Lung microvascular endothelial cell (primary cell): ENCODE measurements around the gene RAP1GDS1. TPM values are rescaled to one million over a fixed set of nuclear protein-coding genes. Genes with fewer than 3 reads are reported as not detected.
A peak's percentile ranks its signal among the peaks of the same experiment; 100 is the strongest.
"Not testable (repeated sequence)": the region's sequence is repeated elsewhere in the genome, so short reads cannot be mapped to it uniquely, and the experiment has no call there.

Experiments
- DNase-seq, 2 donors: peaks; one replicate each; pipeline versions ENCODE4 v3.0.0 to v3.0.0-alpha.2; 2010; ENCODE audit warnings: low read depth in 2 of 2
- total RNA-seq: library from RNA; depleted of rRNA; stranded (reverse); fragments of >200 nt; gene quantifications from 2 replicates; pipeline ENCODE4 v1.2.1, GENCODE V29; 2014

The RAP1GDS1 gene
- total RNA-seq, 1 donor from 2014 or later: 44.8 TPM

GRCh38 chr4:98288671-98289070 is 27.5 kb downstream of the RAP1GDS1 start:
- not testable (repeated sequence) for DNase-seq

- peak in 1 of 2 donors; percentile 2 for DNase-seq
Observed at GRCh38 chr4:98289375-98289774, 28.2 kb downstream of the RAP1GDS1 start.

DNA sequence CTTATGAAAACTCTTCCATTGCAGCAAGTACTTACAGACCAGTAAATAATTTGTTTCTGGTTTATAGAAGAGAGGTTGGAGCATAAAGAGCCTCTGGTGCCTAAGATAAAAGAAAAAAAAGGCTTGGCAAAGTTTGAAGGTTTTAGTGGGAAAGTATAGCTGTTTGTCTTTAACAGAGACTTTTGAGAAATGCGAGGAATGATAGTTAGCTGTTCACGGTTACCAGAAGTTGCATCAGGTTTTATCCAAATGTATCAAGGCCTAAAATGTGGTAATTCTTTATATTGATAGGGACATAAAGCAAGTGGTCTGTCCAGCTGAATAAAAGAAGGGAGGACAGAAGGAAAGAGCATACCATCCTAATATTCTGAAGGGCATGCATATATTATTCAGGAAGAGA is 29.3 kb downstream of the RAP1GDS1 start:
- no peak for DNase-seq

- DNase-seq: no peak
Observed at GRCh38 chr4:98293104-98293887, 32.1 kb downstream of the RAP1GDS1 start.

- no peak for DNase-seq
Observed at GRCh38 chr4:98298022-98298421, 36.8 kb downstream of the RAP1GDS1 start.

- no peak for DNase-seq
Observed at GRCh38 chr4:98300706-98301105, 39.5 kb downstream of the RAP1GDS1 start.

DNA sequence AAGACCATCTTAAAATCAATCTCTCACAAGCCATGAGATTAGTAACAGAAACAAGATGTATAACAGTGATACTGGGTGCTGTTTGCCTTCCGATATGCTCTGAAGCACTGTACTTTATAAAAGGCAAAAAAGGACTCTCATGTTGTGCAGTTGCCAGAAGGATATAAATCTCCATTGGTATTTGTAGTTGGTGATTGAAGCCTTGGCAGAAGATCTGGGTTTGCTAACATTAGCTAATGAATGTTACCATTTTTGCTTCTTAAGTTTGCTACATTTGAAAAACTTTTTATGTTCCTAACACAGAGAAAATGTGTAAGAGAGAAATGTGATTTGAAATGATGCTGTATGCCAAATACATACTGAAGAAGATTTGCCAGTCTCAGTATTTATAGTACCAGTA is 44.4 kb downstream of the RAP1GDS1 start:
- no peak for DNase-seq

DNA sequence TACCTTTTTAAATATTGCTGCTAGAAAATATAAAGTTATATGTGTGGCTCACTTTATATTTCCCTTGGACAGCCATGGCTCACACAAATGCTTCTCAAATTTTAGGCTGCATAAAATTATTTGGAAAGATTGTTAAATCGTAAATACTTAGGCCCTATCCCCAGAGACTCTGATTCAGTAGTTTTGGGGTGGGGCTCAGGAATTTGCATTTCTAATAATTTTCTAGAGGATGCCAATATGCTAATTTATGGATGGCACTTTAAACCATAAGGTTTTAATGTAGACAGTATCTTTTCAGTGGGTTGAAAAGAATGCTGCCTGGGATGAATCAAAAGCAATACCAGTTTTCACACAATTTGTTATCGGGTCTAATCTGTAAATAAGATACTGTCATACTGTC is 49.7 kb downstream of the RAP1GDS1 start:
- no peak for DNase-seq

- no peak for DNase-seq
Observed at GRCh38 chr4:98311656-98312055, 50.5 kb downstream of the RAP1GDS1 start.

GRCh38 chr4:98314791-98315565 is 53.8 kb downstream of the RAP1GDS1 start:
- DNase-seq: peak in 1 of 2 donors; percentile 9

GRCh38 chr4:98318521-98318920 is 57.3 kb downstream of the RAP1GDS1 start:
- DNase-seq: peak in 1 of 2 donors; percentile 8

DNA sequence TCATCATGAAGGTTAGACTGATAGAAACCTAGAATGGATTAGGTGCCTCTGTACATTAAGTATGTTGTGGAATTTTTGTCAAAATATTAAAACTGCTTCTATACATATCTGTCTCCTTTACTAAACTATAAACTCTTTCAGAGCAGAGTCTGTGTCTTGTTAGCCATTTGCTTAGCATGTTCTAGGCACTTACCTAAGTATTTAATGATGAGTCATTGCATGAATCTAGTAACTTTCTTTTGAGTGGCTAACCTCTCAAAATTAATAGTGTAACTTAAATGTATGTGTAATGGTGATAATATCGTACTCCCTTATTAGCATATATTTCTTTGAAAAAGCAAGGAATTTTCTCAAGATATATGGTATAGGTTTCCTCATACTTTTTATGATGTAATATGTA is 57.8 kb downstream of the RAP1GDS1 start:
- DNase-seq: no peak

GRCh38 chr4:98326168-98326567 is 65.0 kb downstream of the RAP1GDS1 start:
- no peak for DNase-seq

DNA sequence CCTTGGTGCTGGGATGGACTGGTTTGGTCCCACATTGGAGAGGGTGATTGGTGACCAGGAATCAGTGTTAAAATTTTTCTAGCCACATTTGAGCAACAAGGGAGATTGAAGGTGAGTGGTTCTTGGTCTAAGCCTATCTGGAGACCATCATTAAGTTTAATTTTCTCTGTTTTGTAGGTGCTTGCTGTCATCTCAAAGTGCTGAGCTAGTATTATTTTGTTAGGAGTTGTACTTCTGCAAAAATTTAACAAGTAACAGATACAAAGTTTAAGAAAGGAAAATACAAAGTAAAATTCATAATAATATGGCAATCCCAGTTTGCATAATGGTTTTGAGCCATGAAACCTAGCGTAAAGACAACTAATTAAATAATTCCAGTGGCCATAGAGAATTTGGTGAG is 66.5 kb downstream of the RAP1GDS1 start:
- no peak for DNase-seq

- DNase-seq: not testable (repeated sequence)
Observed at GRCh38 chr4:98329879-98330640, 68.9 kb downstream of the RAP1GDS1 start.

- DNase-seq: no peak
Observed at GRCh38 chr4:98332017-98332416, 70.8 kb downstream of the RAP1GDS1 start.

- no peak for DNase-seq
Observed at GRCh38 chr4:98334461-98334860, 73.3 kb downstream of the RAP1GDS1 start.

GRCh38 chr4:98338761-98339438 is 77.7 kb downstream of the RAP1GDS1 start:
- DNase-seq: no peak

- DNase-seq: no peak
Observed at GRCh38 chr4:98341309-98341708, 80.1 kb downstream of the RAP1GDS1 start.

- no peak for DNase-seq
Observed at GRCh38 chr4:98343626-98344025, 82.4 kb downstream of the RAP1GDS1 start.

DNA sequence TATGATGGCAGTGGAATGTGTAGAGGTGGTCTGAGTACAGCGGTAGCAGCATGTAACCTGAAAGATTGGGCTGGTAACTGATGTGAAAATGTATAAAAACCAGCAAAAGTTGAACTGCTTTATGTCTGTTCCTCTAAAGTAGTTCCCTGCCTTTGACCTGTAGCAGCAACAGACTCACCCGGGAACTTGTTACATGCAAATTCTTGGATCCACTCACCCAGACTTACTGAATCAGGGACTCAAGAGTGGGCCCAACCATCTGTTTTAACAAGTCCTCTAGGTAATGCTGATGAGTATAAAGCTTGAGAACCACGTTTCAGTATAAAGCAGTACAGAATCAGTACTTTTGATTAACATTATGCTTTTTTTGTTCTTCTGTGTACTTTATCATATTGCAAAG is 84.7 kb downstream of the RAP1GDS1 start:
- DNase-seq: no peak
